Hepatocyte (in vitro differentiated cells): ENCODE measurements around the gene RNASEH2A. TPM values are rescaled to one million over a fixed set of nuclear protein-coding genes. Genes with fewer than 3 reads are reported as not detected.

Source experiments
- DNase-seq: peaks from one replicate; pipeline ENCODE4 v3.0.0-alpha.2; 2016; ENCODE audit warnings: low spot score
- H2AFZ ChIP-seq: fragments of 200-600 bp; sonication (generic); 2 replicates; pipeline ENCODE4 v1.6.0; 2016; ENCODE audit warnings: antibody characterized with exemption, mild to moderate bottlenecking
- H3K27ac ChIP-seq: fragments of 200-600 bp; sonication (generic); 2 replicates; pipeline ENCODE4 v1.5.1; 2016; ENCODE audit warnings: mild to moderate bottlenecking
- H3K27me3 ChIP-seq: fragments of 200-600 bp; sonication (generic); 2 replicates; pipeline ENCODE4 v1.6.1; 2016
- H3K36me3 ChIP-seq: fragments of 200-600 bp; sonication (generic); replicated peaks from 2 replicates; pipeline ENCODE4 v1.5.1; 2016; ENCODE audit warnings: low read depth; ENCODE audit not compliant: insufficient read depth
- H3K4me1 ChIP-seq: fragments of 200-600 bp; sonication (generic); 2 replicates; pipeline ENCODE4 v1.5.1; 2016; ENCODE audit warnings: mild to moderate bottlenecking, moderate library complexity; ENCODE audit not compliant: insufficient read depth
- H3K4me2 ChIP-seq: fragments of 200-600 bp; sonication (generic); 2 replicates; pipeline ENCODE4 v1.6.0; 2016
- H3K4me3 ChIP-seq: fragments of 200-600 bp; sonication (generic); 2 replicates; pipeline ENCODE4 v1.5.1; 2016; ENCODE audit warnings: mild to moderate bottlenecking
- H3K79me2 ChIP-seq: fragments of 200-600 bp; sonication (generic); 2 replicates; pipeline ENCODE4 v1.6.0; 2017; ENCODE audit warnings: mild to moderate bottlenecking
- H3K9me2 ChIP-seq: fragments of 200-600 bp; sonication (generic); replicated peaks from 2 replicates; pipeline ENCODE4 v1.6.0; 2017; ENCODE audit warnings: mild to moderate bottlenecking; ENCODE audit not compliant: insufficient read depth
- H3K9me3 ChIP-seq: fragments of 200-600 bp; sonication (generic); 2 replicates; pipeline ENCODE4 v1.5.1; 2016; ENCODE audit warnings: low read depth, mild to moderate bottlenecking
- H4K20me1 ChIP-seq: fragments of 200-600 bp; sonication (generic); 2 replicates; pipeline ENCODE4 v1.6.0; 2016; ENCODE audit warnings: mild to moderate bottlenecking; ENCODE audit not compliant: insufficient read depth, poor library complexity, severe bottlenecking
- CTCF ChIP-seq: fragments of 200-600 bp; sonication (generic); IDR thresholded peaks from 2 replicates; pipeline ENCODE4 v1.5.1; 2016; ENCODE audit warnings: antibody characterized with exemption, mild to moderate bottlenecking; ENCODE audit not compliant: poor library complexity
- EZH2 ChIP-seq: fragments of 200-600 bp; sonication (generic); IDR thresholded peaks from 2 replicates; pipeline ENCODE4 v1.6.1; 2016; ENCODE audit warnings: antibody characterized with exemption, mild to moderate bottlenecking, borderline replicate concordance
- EZH2phosphoT487 ChIP-seq: fragments of 200-600 bp; sonication (generic); IDR thresholded peaks from one replicate; pipeline ENCODE4 v1.6.1; 2018; ENCODE audit warnings: antibody characterized with exemption, mild to moderate bottlenecking, low read depth, moderate library complexity; ENCODE audit not compliant: unreplicated experiment, severe bottlenecking
- WGBS: methylation state at CpG from one replicate; pipeline ENCODE4 v1.1.6; 2016; ENCODE audit warnings: low lambda C conversion rate; ENCODE audit errors: missing lambda C conversion rate; 5-methylcytosine and 5-hydroxymethylcytosine counted together
- polyA plus RNA-seq: library from polyadenylated mRNA; unstranded; fragments of >200 nt; fragmentation: Nextera tagmentation; extraction: Ambion mirVana; gene quantifications from 2 replicates; pipeline ENCODE4 v1.2.1, GENCODE V29; 2016
- total RNA-seq: library from RNA; depleted of rRNA; stranded (reverse); fragments of >200 nt; gene quantifications from 2 replicates; pipeline ENCODE4 v1.2.3, GENCODE V29; 2014

RNASEH2A gene
- total and polyA plus RNA-seq, 2 experiments from 2014 or later: 9.3 to 25.7 TPM

DNA sequence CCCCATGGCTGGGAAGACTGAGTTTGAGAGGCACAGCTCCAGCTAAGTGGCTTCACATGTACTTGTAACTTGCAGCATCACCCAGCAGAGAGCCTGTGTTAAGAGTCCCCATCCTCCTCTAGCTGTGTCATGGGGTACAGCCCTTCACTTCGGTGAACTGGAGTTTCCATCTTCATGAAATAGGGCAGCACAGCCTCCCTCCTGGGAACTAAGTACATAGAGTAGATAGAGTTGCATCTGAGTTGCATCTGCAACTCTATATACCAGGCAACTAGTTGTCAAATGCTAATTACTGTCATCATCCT, 6.0 kb upstream of the RNASEH2A start:
- H3K4me3 ChIP-seq: peak overlapping the region; percentile 98
- TF ChIP-seq EZH2phosphoT487 (no peak), EZH2 (no peak), CTCF (no peak)
- 81% methylated on average over 1 of the region's 1 CpG for WGBS

GRCh38 chr19:12800923-12801465, 5.4 kb upstream of the RNASEH2A start:
- Histone ChIP-seq H3K79me2 (peaks cover 24% of the 10 kb centered on the region), H3K36me3 (no peaks in the 10 kb centered on the region), H3K9me3 (no peaks in the 10 kb centered on the region), H2AFZ (peak overlapping the region; percentile 91), H3K4me3 (peak overlapping the region; percentile 98), H4K20me1 (peaks cover 6% of the 10 kb centered on the region), H3K27me3 (no peaks in the 10 kb centered on the region), H3K9me2 (no peaks in the 10 kb centered on the region), H3K4me1 (peaks cover 18% of the 10 kb centered on the region), H3K27ac (peak overlapping the region; percentile 88), H3K4me2 (peak overlapping the region; percentile 99)
- TF ChIP-seq EZH2phosphoT487: no peak
- no peak for TF ChIP-seq EZH2
- no peak for TF ChIP-seq CTCF
- 2% methylated on average over 33 of the region's 38 CpGs for WGBS
- peak; percentile 58 for DNase-seq

More for the DNA sequence above, 6.0 kb upstream of the RNASEH2A start:
- Histone ChIP-seq H3K27ac (peak overlapping the region; percentile 88), H3K27me3 (no peaks in the 10 kb centered on the region), H3K9me2 (no peaks in the 10 kb centered on the region), H3K4me1 (peaks cover 22% of the 10 kb centered on the region), H2AFZ (no peak overlapping the region), H3K4me2 (peak overlapping the region; percentile 99), H4K20me1 (peaks cover 6% of the 10 kb centered on the region), H3K79me2 (peaks cover 24% of the 10 kb centered on the region), H3K9me3 (no peaks in the 10 kb centered on the region), H3K36me3 (no peaks in the 10 kb centered on the region)
- DNase-seq: no peak

- WGBS: 1% methylated on average over 74 of the region's 78 CpGs
- peak; percentile 92 for DNase-seq
- peak within 1 kb of the TSS; percentile 88 for H3K27ac ChIP-seq
- H3K4me1 ChIP-seq: peaks cover 14% of the 10 kb centered on the region
- peak within 1 kb of the TSS; percentile 99 for H3K4me2 ChIP-seq
- H3K36me3 ChIP-seq: no peaks in the 10 kb centered on the region
- H3K27me3 ChIP-seq: no peaks in the 10 kb centered on the region
- TF ChIP-seq EZH2: no peak
- TF ChIP-seq CTCF: no peak
- no peak for TF ChIP-seq EZH2phosphoT487
- H3K9me3 ChIP-seq: no peaks in the 10 kb centered on the region
- H3K4me3 ChIP-seq: peak within 1 kb of the TSS; percentile 98
- H2AFZ ChIP-seq: peak within 1 kb of the TSS; percentile 91
- H3K9me2 ChIP-seq: no peaks in the 10 kb centered on the region
- peaks cover 24% of the 10 kb centered on the region for H3K79me2 ChIP-seq
- H4K20me1 ChIP-seq: peaks cover 6% of the 10 kb centered on the region
Measured at GRCh38 chr19:12801466-12802266, 4.7 kb upstream of the RNASEH2A start, which contains the start of the genes PRDX2 and THSD8. Gene PRDX2 (minus strand): TSS chr19:12801800. CDS start chr19:12801261, 539 bp downstream. Gene THSD8 (plus strand): TSS chr19:12802069. CDS start chr19:12802072, 3 bp downstream.
